Hepatocyte (in vitro differentiated cells): ENCODE measurements around the gene SFMBT2.

Source experiments
- CTCF ChIP-seq: fragments of 200-600 bp; sonication (generic); IDR thresholded peaks from 2 replicates; pipeline ENCODE4 v1.5.1; 2016; ENCODE audit warnings: antibody characterized with exemption, mild to moderate bottlenecking; ENCODE audit not compliant: poor library complexity
- EZH2 ChIP-seq: fragments of 200-600 bp; sonication (generic); IDR thresholded peaks from 2 replicates; pipeline ENCODE4 v1.6.1; 2016; ENCODE audit warnings: antibody characterized with exemption, mild to moderate bottlenecking, borderline replicate concordance

GRCh38 chr10:7354330-7355047 is 56.3 kb downstream of the SFMBT2 start:
- no peak for TF ChIP-seq CTCF
- no peak for TF ChIP-seq EZH2
